ENCODE measurements around the gene GJA1. TPM values are rescaled to one million over a fixed set of nuclear protein-coding genes. Genes with fewer than 3 reads are reported as not detected.
"Not testable (repeated sequence)": the region's sequence is repeated elsewhere in the genome, so short reads cannot be mapped to it uniquely, and the experiment has no call there.

The GJA1 gene
- total RNA-seq, 2 donors from 2014 or later, result not detected

DNA sequence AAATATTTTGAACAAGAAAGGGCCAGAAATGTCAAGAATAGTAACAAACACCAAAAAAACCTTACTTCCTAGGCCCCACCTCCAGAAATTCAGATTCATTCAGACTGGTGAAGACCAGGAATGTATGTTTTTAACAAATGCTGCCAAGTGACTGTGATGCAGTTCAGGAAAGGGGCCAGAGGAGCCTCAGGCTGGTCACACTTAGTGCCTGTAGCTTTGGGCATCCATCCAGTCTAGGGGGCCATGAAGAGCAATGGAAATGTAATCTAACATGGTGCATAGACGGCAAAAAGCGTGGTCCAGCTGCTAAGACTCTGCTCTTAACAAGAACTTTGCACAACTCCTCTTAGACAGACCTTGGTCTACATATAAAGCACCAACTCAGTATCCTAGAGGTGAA, 7.1 kb downstream of the GJA1 start:
- H3K27ac Mint-ChIP-seq, result no peak overlapping the region
- no peak for DNase-seq (ENCODE audit: low spot score)
- ATAC-seq, result no peak
- no peak overlapping the region for H3K4me3 Mint-ChIP-seq
- peaks cover 6% of the 10 kb centered on the region for H3K9me3 Mint-ChIP-seq
- peaks cover 14 to 28% of the 10 kb centered on the region in 2 donors for H3K27me3 Mint-ChIP-seq
- no peaks in the 10 kb centered on the region for H3K36me3 Mint-ChIP-seq
- peaks cover 2 to 3% of the 10 kb centered on the region in 2 donors for H3K4me1 Mint-ChIP-seq (ENCODE audit: low read depth in 2 of 2)

DNA sequence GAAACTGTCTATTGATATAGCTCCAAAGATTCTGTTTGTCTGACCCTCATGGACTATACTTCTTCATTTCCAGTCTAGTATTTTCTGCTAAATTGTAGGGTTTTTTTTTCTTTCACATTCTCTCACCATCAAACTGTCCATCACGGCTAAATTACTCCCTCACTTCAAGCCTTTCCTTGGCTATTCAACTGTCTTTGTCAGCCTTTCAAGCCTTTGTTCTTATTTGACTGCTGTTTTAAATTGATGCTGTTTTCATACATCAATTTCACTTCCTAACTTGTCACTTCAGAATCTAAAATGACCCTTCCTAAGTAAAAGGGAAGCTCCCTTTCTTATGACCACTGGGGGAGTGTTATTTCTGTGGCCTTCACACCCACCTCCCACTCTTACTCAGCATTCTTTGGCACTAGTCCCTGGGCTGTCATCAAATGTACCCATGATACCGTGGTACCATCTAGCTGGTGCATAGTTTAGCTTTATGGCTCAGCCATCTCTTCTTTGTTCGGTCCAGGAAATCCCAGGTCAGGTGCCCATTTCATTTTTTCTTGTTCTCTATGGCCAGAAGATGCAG, 8.6 kb downstream of the GJA1 start:
- no peak for ATAC-seq

DNA sequence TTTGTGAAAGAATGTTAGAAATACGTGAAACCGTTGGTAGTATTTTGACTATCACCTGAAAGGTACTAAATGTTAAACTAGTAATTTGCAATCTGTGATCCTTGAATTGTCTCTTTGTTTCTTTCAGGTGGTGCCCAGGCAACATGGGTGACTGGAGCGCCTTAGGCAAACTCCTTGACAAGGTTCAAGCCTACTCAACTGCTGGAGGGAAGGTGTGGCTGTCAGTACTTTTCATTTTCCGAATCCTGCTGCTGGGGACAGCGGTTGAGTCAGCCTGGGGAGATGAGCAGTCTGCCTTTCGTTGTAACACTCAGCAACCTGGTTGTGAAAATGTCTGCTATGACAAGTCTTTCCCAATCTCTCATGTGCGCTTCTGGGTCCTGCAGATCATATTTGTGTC, 11.3 kb downstream of the GJA1 start:
- not testable (repeated sequence) for H3K27me3 Mint-ChIP-seq; ATAC-seq; H3K36me3 Mint-ChIP-seq; DNase-seq (ENCODE audit: low spot score); H3K27ac Mint-ChIP-seq; H3K4me3 Mint-ChIP-seq; H3K4me1 Mint-ChIP-seq (ENCODE audit: low read depth in 2 of 2); H3K9me3 Mint-ChIP-seq

More for the DNA sequence above, 8.6 kb downstream of the GJA1 start:
- no peak overlapping the region for H3K4me3 Mint-ChIP-seq
- H3K36me3 Mint-ChIP-seq, result no peaks in the 10 kb centered on the region
- DNase-seq (ENCODE audit: low spot score), result no peak
- peaks cover 6% of the 10 kb centered on the region for H3K9me3 Mint-ChIP-seq
- no peak overlapping the region for H3K27ac Mint-ChIP-seq
- no peaks in the 10 kb centered on the region for H3K4me1 Mint-ChIP-seq (ENCODE audit: low read depth in 2 of 2)
- peaks cover 7 to 19% of the 10 kb centered on the region in 2 donors for H3K27me3 Mint-ChIP-seq

DNA sequence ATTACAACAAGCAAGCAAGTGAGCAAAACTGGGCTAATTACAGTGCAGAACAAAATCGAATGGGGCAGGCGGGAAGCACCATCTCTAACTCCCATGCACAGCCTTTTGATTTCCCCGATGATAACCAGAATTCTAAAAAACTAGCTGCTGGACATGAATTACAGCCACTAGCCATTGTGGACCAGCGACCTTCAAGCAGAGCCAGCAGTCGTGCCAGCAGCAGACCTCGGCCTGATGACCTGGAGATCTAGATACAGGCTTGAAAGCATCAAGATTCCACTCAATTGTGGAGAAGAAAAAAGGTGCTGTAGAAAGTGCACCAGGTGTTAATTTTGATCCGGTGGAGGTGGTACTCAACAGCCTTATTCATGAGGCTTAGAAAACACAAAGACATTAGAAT, 12.3 kb downstream of the GJA1 start:
- not testable (repeated sequence) for H3K4me1 Mint-ChIP-seq (ENCODE audit: low read depth in 2 of 2); H3K27me3 Mint-ChIP-seq; ATAC-seq; H3K27ac Mint-ChIP-seq; H3K9me3 Mint-ChIP-seq; H3K4me3 Mint-ChIP-seq; H3K36me3 Mint-ChIP-seq; DNase-seq (ENCODE audit: low spot score)

DNA sequence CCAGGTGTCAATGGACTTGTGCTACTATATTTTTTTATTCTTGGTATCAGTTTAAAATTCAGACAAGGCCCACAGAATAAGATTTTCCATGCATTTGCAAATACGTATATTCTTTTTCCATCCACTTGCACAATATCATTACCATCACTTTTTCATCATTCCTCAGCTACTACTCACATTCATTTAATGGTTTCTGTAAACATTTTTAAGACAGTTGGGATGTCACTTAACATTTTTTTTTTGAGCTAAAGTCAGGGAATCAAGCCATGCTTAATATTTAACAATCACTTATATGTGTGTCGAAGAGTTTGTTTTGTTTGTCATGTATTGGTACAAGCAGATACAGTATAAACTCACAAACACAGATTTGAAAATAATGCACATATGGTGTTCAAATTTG, 13.1 kb downstream of the GJA1 start:
- H3K9me3 Mint-ChIP-seq; H3K4me1 Mint-ChIP-seq (ENCODE audit: low read depth in 2 of 2); H3K27me3 Mint-ChIP-seq; ATAC-seq; H3K4me3 Mint-ChIP-seq; H3K27ac Mint-ChIP-seq; H3K36me3 Mint-ChIP-seq; DNase-seq (ENCODE audit: low spot score): not testable (repeated sequence)

DNA sequence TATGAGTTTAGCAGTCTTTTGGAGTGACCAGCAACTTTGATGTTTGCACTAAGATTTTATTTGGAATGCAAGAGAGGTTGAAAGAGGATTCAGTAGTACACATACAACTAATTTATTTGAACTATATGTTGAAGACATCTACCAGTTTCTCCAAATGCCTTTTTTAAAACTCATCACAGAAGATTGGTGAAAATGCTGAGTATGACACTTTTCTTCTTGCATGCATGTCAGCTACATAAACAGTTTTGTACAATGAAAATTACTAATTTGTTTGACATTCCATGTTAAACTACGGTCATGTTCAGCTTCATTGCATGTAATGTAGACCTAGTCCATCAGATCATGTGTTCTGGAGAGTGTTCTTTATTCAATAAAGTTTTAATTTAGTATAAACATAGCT, 13.9 kb downstream of the GJA1 start:
- ATAC-seq, result no peak
- H3K9me3 Mint-ChIP-seq, result peaks cover 6% of the 10 kb centered on the region
- DNase-seq (ENCODE audit: low spot score), result no peak
- H3K4me1 Mint-ChIP-seq (ENCODE audit: low read depth in 2 of 2), result no peaks in the 10 kb centered on the region
- H3K27me3 Mint-ChIP-seq, result peaks cover 0 to 4% of the 10 kb centered on the region in 2 donors
- H3K36me3 Mint-ChIP-seq, result no peaks in the 10 kb centered on the region
- H3K27ac Mint-ChIP-seq, result no peak overlapping the region
- no peak overlapping the region for H3K4me3 Mint-ChIP-seq

DNA sequence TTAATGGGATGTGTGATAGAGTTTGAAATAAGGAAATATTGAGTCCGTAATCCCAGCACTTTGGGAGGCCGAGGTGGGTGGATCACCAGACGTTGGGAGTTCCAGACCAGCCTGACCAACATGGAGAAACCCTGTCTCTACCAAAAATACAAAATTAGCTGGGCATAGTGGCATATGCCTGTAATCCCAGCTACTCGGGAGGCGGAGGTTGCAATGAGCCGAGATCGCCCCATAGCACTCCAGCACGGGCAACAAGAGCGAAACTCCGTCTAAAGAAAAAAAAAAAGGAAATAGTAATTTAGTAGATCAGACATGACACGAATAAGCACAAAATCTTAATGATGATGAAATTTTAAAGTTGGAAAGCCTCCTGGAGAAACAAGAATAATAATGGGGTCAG, 14.8 kb downstream of the GJA1 start:
- Mint-ChIP-seq H3K4me3 (no peak overlapping the region), H3K27ac (no peak overlapping the region), H3K9me3 (peaks cover 6% of the 10 kb centered on the region), H3K4me1 (ENCODE audit: low read depth in 2 of 2) (no peaks in the 10 kb centered on the region), H3K36me3 (no peaks in the 10 kb centered on the region), H3K27me3 (peaks cover 0 to 4% of the 10 kb centered on the region in 2 donors)
- ATAC-seq (no peak), DNase-seq (ENCODE audit: low spot score) (no peak)

DNA sequence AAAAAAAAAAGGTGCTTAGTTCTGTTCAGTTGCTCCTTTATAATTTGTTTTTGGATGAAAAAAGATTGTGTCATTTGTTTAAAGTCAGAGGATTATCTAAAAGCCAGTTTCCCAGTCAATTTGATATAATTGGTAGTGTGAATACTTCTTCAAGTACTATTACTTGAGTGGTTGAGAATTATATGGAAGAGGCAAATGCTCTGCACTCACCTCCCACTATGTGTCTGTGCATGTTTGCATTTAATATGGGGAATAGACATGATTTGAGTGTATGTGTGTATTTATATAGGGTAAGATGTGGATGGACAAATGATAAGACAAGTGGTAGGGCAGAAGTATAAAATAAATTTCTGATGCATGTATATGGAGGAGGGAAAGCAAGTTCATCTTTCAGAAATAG, 15.8 kb downstream of the GJA1 start:
- Mint-ChIP-seq H3K4me3 (no peak overlapping the region), H3K27ac (no peak overlapping the region), H3K9me3 (peaks cover 6% of the 10 kb centered on the region), H3K4me1 (ENCODE audit: low read depth in 2 of 2) (no peaks in the 10 kb centered on the region), H3K36me3 (no peaks in the 10 kb centered on the region), H3K27me3 (peaks cover 0 to 4% of the 10 kb centered on the region in 2 donors)
- DNase-seq (ENCODE audit: low spot score), result no peak
- ATAC-seq, result no peak

DNA sequence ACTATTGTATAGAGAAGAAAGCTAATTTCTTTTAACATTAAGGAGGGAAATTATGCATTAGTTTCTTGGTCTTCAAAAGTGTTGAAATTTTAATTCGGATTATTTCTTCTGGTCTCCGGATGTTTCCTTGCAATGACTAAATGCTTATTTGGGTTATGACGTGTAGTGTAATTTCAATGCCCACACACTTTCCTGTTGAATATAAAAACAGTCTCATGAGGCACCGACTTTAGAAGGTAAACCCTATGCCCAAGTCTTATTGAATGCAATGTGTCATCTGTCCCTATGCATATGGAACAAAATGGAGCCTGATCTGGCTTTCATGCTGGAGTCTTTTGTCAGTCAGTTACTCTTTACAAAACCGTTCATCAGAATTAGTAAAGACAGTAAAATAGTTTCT, 17.7 kb downstream of the GJA1 start:
- Mint-ChIP-seq H3K36me3 (no peaks in the 10 kb centered on the region), H3K27me3 (no peaks in the 10 kb centered on the region), H3K9me3 (no peaks in the 10 kb centered on the region), H3K4me1 (ENCODE audit: low read depth in 2 of 2) (no peaks in the 10 kb centered on the region), H3K27ac (no peak overlapping the region), H3K4me3 (no peak overlapping the region)
- no peak for ATAC-seq
- no peak for DNase-seq (ENCODE audit: low spot score)

DNA sequence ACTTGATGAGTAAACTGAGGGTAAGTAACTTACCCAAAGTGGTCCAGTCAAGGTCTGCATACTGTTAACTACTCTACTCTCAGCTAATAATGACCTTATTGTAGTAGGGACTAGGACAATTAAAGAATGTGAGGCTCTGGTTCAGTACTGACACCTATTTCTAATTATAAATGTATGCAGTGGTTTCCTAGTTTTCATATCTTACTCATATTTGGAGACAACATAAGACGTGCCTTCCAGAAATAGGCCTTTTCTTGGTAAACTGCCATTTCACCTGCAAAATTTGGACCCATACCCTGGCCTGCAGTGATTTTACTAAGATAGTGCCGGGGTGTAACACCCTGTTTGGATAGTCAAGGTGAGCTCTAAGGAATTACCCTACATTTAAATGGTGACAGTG, 24.7 kb downstream of the GJA1 start:
- Mint-ChIP-seq H3K9me3 (no peaks in the 10 kb centered on the region), H3K27ac (no peak overlapping the region), H3K27me3 (no peaks in the 10 kb centered on the region), H3K4me3 (no peak overlapping the region), H3K36me3 (no peaks in the 10 kb centered on the region), H3K4me1 (ENCODE audit: low read depth in 2 of 2) (no peaks in the 10 kb centered on the region)
- ATAC-seq, result no peak
- DNase-seq (ENCODE audit: low spot score), result no peak

DNA sequence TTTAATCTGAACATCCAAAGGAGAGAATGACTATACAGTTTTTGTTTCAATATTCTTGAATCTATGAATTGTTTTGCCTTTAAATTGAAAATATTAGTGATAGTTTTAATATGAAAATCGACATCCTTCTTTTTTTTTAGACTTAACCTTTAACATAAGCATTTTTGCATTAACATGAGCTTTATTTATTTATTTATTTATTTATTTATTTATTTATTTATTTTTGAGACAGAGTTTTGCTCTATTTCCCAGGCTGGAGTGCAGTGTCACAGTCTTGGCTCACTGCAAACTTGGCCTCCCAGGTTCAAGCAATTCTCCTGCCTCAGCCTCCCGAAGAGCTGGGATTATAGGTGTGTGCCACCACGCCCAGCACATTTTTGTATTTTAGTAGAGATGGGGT, 27.6 kb downstream of the GJA1 start:
- H3K36me3 Mint-ChIP-seq, result no peaks in the 10 kb centered on the region
- no peak for DNase-seq (ENCODE audit: low spot score)
- H3K9me3 Mint-ChIP-seq, result no peaks in the 10 kb centered on the region
- H3K4me3 Mint-ChIP-seq, result no peak overlapping the region
- H3K27ac Mint-ChIP-seq, result no peak overlapping the region
- H3K4me1 Mint-ChIP-seq (ENCODE audit: low read depth in 2 of 2), result no peaks in the 10 kb centered on the region
- ATAC-seq, result no peak
- H3K27me3 Mint-ChIP-seq, result no peaks in the 10 kb centered on the region

DNA sequence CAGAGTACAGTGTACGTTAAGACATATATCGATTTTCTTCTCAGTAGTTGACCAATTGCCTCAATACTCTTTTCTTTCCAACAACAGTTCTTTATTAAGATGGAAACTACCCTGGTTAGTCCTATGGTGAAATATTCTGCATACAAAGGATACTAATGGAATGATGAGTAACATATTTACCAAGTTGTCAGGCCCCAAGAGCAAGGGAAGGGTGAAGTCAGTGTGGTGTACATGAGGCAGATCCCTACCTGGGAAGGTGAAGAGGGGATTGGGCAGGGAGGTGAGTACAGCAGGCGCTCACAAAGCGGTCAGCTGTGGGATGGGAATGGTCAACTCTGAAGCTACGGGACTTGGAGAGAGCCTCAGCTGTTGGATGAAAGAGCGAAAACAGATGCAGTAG, 29.7 kb downstream of the GJA1 start:
- Mint-ChIP-seq H3K4me3 (no peak overlapping the region), H3K36me3 (no peaks in the 10 kb centered on the region), H3K27ac (no peak overlapping the region), H3K9me3 (peaks cover 5% of the 10 kb centered on the region), H3K4me1 (ENCODE audit: low read depth in 2 of 2) (no peaks in the 10 kb centered on the region), H3K27me3 (no peaks in the 10 kb centered on the region)
- ATAC-seq (no peak), DNase-seq (ENCODE audit: low spot score) (no peak)

DNA sequence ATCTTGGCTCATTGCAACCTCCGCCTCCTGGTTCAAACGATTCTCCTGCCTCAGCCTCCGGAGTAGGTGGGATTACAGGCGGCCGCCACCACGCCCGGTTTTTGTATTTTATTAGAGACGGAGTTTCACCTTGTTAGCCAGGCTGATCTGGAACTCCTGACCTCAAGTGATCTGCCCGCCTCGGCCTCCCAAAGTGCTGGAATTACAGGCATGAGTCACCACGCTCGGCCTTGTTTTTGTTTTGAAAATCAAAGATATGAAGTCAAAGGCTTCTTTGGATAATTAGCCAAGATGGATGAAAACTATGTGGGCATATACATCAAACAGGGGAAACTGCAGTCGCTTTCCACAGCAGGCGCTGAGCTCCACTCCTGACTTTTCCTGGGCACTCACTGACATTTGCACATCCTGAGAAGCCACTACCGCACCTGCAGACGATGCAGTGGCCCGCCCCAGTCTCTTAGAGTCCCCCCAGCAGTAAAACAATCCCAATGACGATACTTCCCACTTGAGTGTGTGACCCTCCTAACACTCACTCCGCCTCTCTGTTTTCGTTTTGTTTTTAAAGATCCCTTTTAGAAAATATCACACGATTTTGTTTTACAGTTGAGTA, 44.1 kb downstream of the GJA1 start:
- DNase-seq (ENCODE audit: low spot score) (no peak), ATAC-seq (no peak)
- H3K27ac Mint-ChIP-seq, result no peak overlapping the region
- H3K36me3 Mint-ChIP-seq, result no peaks in the 10 kb centered on the region
- H3K4me1 Mint-ChIP-seq (ENCODE audit: low read depth in 2 of 2), result no peaks in the 10 kb centered on the region
- no peaks in the 10 kb centered on the region for H3K9me3 Mint-ChIP-seq
- no peak overlapping the region for H3K4me3 Mint-ChIP-seq
- no peaks in the 10 kb centered on the region for H3K27me3 Mint-ChIP-seq

DNA sequence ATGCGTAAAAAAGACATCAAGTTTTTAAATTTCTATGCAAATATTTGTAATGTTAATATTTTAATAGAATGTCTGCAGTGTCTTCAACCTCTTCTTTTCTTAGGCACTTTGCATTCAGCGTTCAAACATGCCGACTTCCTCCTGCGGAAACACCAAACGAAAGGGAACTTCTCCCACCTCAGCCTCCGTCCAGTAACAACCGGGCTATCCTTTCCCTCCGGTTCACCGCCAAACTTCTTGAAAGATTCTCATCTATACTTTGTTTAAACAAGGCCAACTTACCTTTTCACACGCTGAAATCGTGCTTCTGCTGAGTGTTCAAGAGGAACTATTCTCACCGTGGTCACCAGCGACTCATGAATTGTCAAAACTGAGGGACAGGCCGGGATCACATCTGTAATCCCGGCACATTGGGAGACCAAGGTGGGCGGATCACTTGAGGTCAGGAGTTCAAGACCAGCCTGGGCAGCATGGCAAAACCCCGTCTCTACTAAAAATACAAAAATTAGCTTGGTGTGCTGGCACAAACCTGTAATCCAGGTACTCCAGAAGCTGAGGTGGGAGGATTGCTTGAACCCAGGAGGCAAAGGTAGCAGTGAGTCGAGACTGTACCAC, 44.8 kb downstream of the GJA1 start:
- Mint-ChIP-seq H3K27me3 (no peaks in the 10 kb centered on the region), H3K4me1 (ENCODE audit: low read depth in 2 of 2) (no peaks in the 10 kb centered on the region)
- no peak for DNase-seq (ENCODE audit: low spot score)

More for the DNA sequence above, 44.8 kb downstream of the GJA1 start:
- Mint-ChIP-seq H3K9me3 (no peaks in the 10 kb centered on the region), H3K4me3 (no peak overlapping the region), H3K27ac (no peak overlapping the region), H3K36me3 (no peaks in the 10 kb centered on the region)
- ATAC-seq, result no peak
